Activated CD4-positive, alpha-beta memory T cell treated with anti-CD3 and anti-CD28 coated beads, Interleukin-2, amount 10 ng/mL, durations not matched to agents 7 days and 5 days (primary cell): ENCODE measurements around the gene SHCBP1L. TPM values are rescaled to one million over a fixed set of nuclear protein-coding genes. Genes with fewer than 3 reads are reported as not detected.

ENCODE experiments used
- CTCF ChIA-PET: fragments of 350-600 bp; sonication (Branson Sonifier 250); formaldehyde crosslinking; loops from one replicate; lab custom pipeline; 2021; ENCODE audit warnings: antibody characterized with exemption, inconsistent platforms; lab: Charles Lee
- POLR2A ChIA-PET: fragments of 350-600 bp; sonication (Branson Sonifier 250); formaldehyde crosslinking; loops from one replicate; lab custom pipeline; 2021; ENCODE audit warnings: antibody characterized with exemption; lab: Charles Lee
- DNase-seq: peaks from one replicate; pipeline ENCODE4 v3.0.0-alpha.2; 2020
- H3K27ac Mint-ChIP-seq: one replicate; pipeline ENCODE4 v1.8.0; 2021; ENCODE audit warnings: mild to moderate bottlenecking, mixed read lengths
- H3K27me3 Mint-ChIP-seq: one replicate; pipeline ENCODE4 v1.8.0; 2021; ENCODE audit warnings: mixed read lengths
- H3K36me3 Mint-ChIP-seq: one replicate; pipeline ENCODE4 v1.8.0; 2021; ENCODE audit warnings: low read depth, mixed read lengths
- H3K4me1 Mint-ChIP-seq: one replicate; pipeline ENCODE4 v1.8.0; 2021; ENCODE audit warnings: mixed read lengths
- H3K4me3 Mint-ChIP-seq: one replicate; pipeline ENCODE4 v1.8.0; 2021; ENCODE audit warnings: mild to moderate bottlenecking, mixed read lengths
- H3K9me3 Mint-ChIP-seq: one replicate; pipeline ENCODE4 v1.8.0; 2021; ENCODE audit warnings: mixed read lengths
- total RNA-seq, 2 experiments: library from RNA; stranded (reverse); gene quantifications; one replicate each; pipeline ENCODE4 v1.2.3, GENCODE V29; 2021

SHCBP1L gene
- total RNA-seq, 2 experiments from 2014 or later, result not detected

DNA sequence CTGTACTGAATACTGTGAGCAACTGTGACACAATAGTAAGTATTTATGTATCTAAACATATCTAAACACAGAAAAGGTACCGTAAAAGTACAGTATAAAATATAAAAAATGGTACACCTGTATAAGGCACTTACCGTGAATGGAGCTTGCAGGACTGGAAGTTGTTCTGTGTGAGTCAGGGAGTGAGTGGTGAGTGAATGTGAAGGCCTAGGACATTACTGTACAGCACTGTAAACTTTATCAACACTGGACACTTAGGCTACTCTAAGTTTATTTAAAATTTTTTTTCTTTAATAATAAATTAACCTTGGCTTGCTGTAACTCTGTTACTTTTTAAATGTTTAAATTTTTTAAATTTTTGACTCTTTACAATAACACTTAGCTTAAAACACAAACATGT lies 24.5 kb upstream of the SHCBP1L start:
- ChIA-PET POLR2A (no interaction called here), CTCF (no interaction called here)
- no peaks in the 10 kb centered on the region for H3K36me3 Mint-ChIP-seq
- H3K27me3 Mint-ChIP-seq, result peaks cover 14% of the 10 kb centered on the region
- H3K9me3 Mint-ChIP-seq, result peaks cover under 1% of the 10 kb centered on the region
- no peak overlapping the region for H3K27ac Mint-ChIP-seq
- DNase-seq, result no peak
- H3K4me1 Mint-ChIP-seq, result no peaks in the 10 kb centered on the region
- H3K4me3 Mint-ChIP-seq, result no peak overlapping the region

DNA sequence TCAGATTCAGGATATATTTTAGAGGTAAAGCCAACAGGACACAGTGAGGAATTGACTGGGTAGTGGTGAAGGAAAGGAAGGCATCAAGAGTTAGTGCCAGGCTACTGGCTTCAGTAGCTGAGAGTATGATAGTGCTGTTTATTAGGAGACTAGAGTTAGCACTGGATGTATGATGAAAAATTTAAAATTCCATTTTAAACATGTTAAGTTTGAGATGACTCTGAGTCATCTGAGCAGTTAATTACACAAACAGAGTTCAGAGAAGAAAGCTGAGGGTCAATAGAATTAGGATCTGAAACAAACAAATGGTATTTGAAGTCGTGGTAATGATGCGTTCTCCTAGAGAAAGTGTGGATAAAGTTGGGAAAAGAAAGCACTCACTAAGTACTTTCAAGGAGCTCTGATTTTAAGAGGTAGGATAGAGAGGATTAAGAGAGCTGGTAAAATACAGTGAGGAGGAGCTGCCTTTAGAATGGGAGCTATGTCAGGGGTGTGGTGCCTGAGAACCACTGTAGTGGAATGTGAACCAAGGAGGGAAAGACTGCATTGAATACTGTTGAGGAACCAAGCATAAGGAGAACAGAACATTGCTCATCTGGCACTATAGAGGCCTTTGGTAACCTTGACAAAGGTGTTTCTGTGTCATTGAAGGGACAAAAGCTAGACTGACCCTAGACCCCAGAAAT lies 21.7 kb upstream of the SHCBP1L start:
- Mint-ChIP-seq H3K4me3 (no peak overlapping the region), H3K36me3 (no peaks in the 10 kb centered on the region), H3K27ac (no peak overlapping the region), H3K27me3 (peaks cover 14% of the 10 kb centered on the region), H3K9me3 (no peaks in the 10 kb centered on the region), H3K4me1 (no peaks in the 10 kb centered on the region)
- DNase-seq, result no peak
- ChIA-PET POLR2A (no interaction called here), CTCF (interaction anchor here (0.6 kb wide), 1 partner anchor 12 kb away, joined by 3 read pairs; no protein-coding TSS in a partner anchor)

DNA sequence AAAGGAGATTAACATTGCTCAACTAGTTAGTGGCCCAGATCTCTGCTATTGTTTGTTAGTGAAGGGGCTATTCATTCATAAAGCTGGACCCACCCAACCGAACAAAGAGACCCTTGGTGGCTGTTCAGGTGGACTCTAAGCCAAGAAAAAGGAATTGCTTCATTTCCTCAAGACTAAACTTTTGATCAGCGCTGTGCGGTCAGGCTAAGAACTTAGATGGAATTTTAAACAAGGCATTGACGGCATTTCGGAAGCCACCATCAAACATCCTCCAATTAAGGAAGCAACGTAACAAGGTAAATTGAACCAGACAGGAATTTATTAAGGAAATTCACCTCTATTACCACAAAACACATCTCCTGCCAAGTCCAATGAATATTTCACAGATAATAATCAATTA lies 19.9 kb upstream of the SHCBP1L start:
- Mint-ChIP-seq H3K27ac (no peak overlapping the region), H3K27me3 (peaks cover 25% of the 10 kb centered on the region), H3K4me3 (no peak overlapping the region), H3K9me3 (no peaks in the 10 kb centered on the region), H3K4me1 (no peaks in the 10 kb centered on the region), H3K36me3 (no peaks in the 10 kb centered on the region)
- POLR2A ChIA-PET, result no interaction called here
- DNase-seq, result no peak
- CTCF ChIA-PET, result no interaction called here

DNA sequence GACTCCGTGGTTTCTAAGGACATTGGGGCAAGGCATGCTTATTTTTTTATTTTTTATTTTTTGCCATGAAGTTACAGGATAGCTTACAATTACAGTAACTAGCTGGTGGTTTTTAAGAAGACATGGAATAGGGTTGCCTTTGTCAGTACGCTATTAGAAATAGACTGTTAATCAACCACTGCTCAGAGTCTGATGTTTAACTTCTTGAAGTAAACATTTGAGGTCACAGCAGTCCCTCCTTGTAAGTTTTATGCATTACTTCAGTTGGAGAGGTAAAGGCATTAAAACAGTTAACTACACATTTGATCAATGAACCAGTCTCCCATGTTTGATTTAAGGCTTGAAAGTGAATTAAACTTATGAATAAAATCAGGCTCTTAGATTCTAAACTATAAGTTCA lies 19.3 kb upstream of the SHCBP1L start:
- no peak overlapping the region for H3K27ac Mint-ChIP-seq
- H3K4me3 Mint-ChIP-seq, result no peak overlapping the region
- CTCF ChIA-PET, result no interaction called here
- peaks cover 25% of the 10 kb centered on the region for H3K27me3 Mint-ChIP-seq
- H3K4me1 Mint-ChIP-seq, result no peaks in the 10 kb centered on the region
- DNase-seq, result no peak
- POLR2A ChIA-PET, result no interaction called here
- H3K9me3 Mint-ChIP-seq, result no peaks in the 10 kb centered on the region
- H3K36me3 Mint-ChIP-seq, result no peaks in the 10 kb centered on the region

DNA sequence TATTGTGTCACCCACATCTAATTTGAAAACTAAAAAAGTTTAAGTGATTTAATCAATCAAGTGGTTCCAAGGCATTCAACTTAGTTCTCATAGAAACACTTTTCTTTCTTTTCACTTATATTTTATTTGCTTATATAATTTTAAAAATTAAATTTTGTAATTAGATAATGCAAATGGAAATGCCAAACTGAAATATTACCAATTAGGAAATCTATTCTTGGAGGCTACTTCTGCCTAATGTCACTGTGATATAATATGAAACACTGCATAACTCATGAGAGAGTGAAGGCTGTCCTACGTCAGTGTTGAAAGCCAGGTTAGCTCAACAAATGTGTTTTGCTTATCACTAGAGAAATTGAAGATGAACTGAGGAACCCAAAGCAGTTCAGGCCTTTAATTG lies 18.3 kb upstream of the SHCBP1L start:
- Mint-ChIP-seq H3K27ac (no peak overlapping the region), H3K4me3 (no peak overlapping the region), H3K27me3 (peaks cover 25% of the 10 kb centered on the region), H3K9me3 (no peaks in the 10 kb centered on the region), H3K36me3 (no peaks in the 10 kb centered on the region), H3K4me1 (no peaks in the 10 kb centered on the region)
- POLR2A ChIA-PET, result no interaction called here
- CTCF ChIA-PET, result no interaction called here
- DNase-seq, result no peak

DNA sequence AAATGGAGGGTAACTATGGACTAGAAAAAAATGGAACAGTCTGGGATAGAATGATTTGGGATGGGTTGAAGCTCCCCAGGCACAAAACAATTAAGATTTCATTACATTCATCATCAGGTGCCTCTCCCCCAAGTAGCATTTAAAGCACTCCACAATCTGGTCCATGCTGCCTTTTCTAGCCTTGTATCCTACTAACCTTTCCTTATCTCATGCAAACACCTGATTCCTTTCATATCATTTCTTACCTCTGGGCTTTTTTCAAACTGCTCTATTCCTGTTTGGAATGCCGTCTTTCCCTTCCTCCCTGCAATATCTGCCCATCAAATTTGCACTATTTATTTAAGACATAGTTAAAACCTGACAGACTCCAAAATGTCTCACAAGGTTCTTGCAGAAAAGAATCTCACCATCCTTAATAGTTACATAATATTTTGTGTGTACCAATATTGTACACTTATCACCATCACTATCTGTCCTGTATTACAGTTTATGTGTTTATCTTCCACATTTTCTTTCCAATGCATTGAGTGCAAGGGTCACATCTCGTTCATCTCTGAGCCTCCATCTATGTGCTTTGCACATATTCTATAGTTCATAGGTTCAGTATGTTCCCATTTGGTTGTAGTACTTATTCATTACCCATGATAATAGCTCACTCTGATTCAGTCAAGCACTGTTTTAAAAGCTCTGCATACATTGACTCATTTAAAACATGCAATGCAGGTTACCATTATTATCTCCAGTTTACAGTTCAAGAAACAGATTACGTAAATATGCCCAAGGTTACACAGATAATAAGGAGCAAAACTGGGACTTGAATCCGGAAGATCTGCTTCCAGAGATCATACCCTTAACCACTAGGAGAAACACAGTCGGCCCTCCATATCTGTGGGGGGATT lies 16.1 kb upstream of the SHCBP1L start:
- Mint-ChIP-seq H3K4me1 (no peaks in the 10 kb centered on the region), H3K9me3 (no peaks in the 10 kb centered on the region), H3K4me3 (no peak overlapping the region), H3K27me3 (peaks cover 19% of the 10 kb centered on the region), H3K27ac (no peak overlapping the region), H3K36me3 (no peaks in the 10 kb centered on the region)
- ChIA-PET CTCF (no interaction called here), POLR2A (no interaction called here)
- DNase-seq, result no peak

- Mint-ChIP-seq H3K9me3 (no peaks in the 10 kb centered on the region), H3K4me1 (no peaks in the 10 kb centered on the region), H3K27ac (no peak overlapping the region), H3K36me3 (no peaks in the 10 kb centered on the region), H3K27me3 (peaks cover 16% of the 10 kb centered on the region), H3K4me3 (no peak overlapping the region)
- no peak for DNase-seq
- ChIA-PET CTCF (no interaction called here), POLR2A (no interaction called here)
These were observed 15.3 kb upstream of the SHCBP1L start for GRCh38 chr1:182968151-182968741.

DNA sequence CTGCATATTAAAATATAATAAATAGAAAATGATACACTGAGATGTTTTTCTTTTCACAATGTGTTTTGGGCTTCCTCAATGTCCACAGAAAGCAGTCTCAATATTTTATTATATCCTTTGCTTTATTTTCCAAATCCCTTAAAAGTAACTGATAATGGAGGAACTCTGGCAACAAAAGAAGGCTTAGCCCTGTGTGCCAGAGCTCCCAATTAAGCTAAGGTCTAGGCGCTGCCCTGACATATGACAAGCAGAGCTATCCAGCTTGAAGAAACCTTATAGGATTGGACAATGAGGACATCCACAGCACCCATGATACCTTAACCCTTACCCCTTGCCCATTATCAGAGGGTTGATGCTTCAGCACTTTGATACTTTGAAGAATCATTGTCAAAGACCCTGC lies 12.9 kb upstream of the SHCBP1L start:
- CTCF ChIA-PET, result no interaction called here
- Mint-ChIP-seq H3K4me3 (no peak overlapping the region), H3K36me3 (no peaks in the 10 kb centered on the region), H3K4me1 (peaks cover 3% of the 10 kb centered on the region), H3K27ac (no peak overlapping the region), H3K9me3 (no peaks in the 10 kb centered on the region), H3K27me3 (peaks cover 13% of the 10 kb centered on the region)
- DNase-seq, result no peak
- POLR2A ChIA-PET, result no interaction called here

GRCh38 chr1:182965096-182965495 lies 12.1 kb upstream of the SHCBP1L start:
- H3K4me1 Mint-ChIP-seq, result peaks cover 3% of the 10 kb centered on the region
- no peak overlapping the region for H3K4me3 Mint-ChIP-seq
- no peak overlapping the region for H3K27ac Mint-ChIP-seq
- POLR2A ChIA-PET, result no interaction called here
- CTCF ChIA-PET, result interaction anchor here (0.8 kb wide), 1 partner anchor 263 kb away, joined by 3 read pairs; no protein-coding TSS in a partner anchor
- H3K9me3 Mint-ChIP-seq, result no peaks in the 10 kb centered on the region
- no peak for DNase-seq
- peaks cover 13% of the 10 kb centered on the region for H3K27me3 Mint-ChIP-seq
- no peaks in the 10 kb centered on the region for H3K36me3 Mint-ChIP-seq

DNA sequence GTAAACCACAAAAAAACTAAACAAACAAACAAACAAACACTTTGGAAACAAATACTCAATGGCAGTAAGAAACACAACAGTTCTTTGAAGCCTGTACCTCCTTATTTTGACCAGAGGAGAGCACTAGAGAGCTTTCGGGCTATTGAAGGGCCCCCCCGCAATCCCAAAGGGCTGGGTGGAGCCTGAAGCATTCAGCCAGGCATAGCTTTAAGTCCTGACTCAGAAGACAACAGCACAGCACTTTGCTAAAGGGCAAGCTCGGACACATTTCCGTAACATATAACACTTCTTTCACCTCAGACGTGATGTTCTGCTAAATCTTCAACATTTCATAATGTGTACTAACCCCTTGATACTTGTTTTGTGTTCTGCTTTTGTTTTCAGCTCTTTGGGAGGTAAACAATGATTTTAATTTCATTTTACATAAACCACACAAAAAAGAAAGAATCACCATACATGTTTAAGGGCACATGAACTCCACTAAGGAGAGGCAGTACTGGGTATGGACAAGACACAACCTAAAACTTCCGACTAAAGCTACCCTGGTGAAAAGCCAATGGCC lies 9.7 kb upstream of the SHCBP1L start:
- H3K27me3 Mint-ChIP-seq, result peaks cover 2% of the 10 kb centered on the region
- ChIA-PET CTCF (interaction anchor here (0.7 to 1.3 kb wide), 5 partner anchors 11 to 265 kb away, joined by 3 to 6 read pairs (median 3); no protein-coding TSS in a partner anchor), POLR2A (no interaction called here)
- DNase-seq, result peak; percentile 41
- H3K9me3 Mint-ChIP-seq, result no peaks in the 10 kb centered on the region
- no peak overlapping the region for H3K4me3 Mint-ChIP-seq
- H3K4me1 Mint-ChIP-seq, result peaks cover 3% of the 10 kb centered on the region
- H3K36me3 Mint-ChIP-seq, result no peaks in the 10 kb centered on the region
- H3K27ac Mint-ChIP-seq, result no peak overlapping the region

DNA sequence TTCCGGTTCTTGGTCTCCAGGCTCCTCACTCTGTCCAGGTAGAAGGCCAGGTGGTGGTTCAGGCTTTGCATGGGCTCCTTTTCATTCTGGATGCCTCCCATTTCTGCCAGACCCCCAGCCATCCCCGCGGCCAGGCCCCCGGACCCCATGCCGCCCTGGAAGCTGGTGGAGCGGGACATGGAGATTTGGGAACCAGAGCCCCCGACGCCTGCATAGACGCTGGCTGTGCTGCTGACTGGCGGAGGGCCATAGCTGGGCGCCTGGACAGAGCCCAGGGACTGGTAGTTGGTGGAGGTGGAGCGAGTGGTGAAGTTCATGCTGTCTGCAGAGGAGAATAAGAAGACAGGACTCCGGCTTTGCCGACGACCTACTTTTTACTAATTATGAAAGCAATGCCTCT lies 7.1 kb upstream of the SHCBP1L start:
- Mint-ChIP-seq H3K27me3 (peaks cover 3% of the 10 kb centered on the region), H3K9me3 (no peaks in the 10 kb centered on the region), H3K4me1 (peaks cover 3% of the 10 kb centered on the region), H3K4me3 (no peak overlapping the region), H3K36me3 (no peaks in the 10 kb centered on the region), H3K27ac (no peak overlapping the region)
- ChIA-PET POLR2A (no interaction called here), CTCF (no interaction called here)
- no peak for DNase-seq

DNA sequence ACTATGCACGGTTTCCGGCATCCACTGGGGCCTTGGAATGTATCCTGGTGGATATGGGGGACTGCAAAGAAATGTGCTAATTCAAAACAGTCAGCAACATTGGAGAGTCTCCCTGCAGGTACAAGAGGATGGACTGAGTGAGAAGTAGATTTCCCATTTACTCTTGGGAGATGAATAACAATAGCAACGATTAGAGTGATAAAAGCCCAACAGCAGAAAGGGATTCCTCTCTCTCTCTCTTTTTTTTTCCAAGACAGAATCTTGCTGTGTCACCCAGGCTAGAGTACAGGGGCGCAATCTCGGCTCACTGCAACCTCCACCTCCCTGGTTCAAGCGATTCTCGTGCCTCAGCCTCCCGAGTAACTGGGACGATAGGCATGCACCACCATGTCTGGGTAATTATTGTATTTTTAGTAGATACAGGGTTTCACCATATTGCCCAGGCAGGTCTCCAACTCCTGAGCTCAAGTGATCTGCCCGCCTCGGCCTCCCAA lies 5.0 kb upstream of the SHCBP1L start:
- Mint-ChIP-seq H3K4me1 (peaks cover 3% of the 10 kb centered on the region), H3K4me3 (no peak overlapping the region), H3K36me3 (no peaks in the 10 kb centered on the region), H3K27ac (no peak overlapping the region), H3K9me3 (no peaks in the 10 kb centered on the region), H3K27me3 (peaks cover 9% of the 10 kb centered on the region)
- DNase-seq, result no peak
- ChIA-PET POLR2A (no interaction called here), CTCF (no interaction called here)
